Activated naive CD4-positive, alpha-beta T cell treated with anti-CD3 and anti-CD28 coated beads for 36 hours (primary cell): ENCODE measurements around the gene OSTF1. TPM values are rescaled to one million over a fixed set of nuclear protein-coding genes. Genes with fewer than 3 reads are reported as not detected.

ENCODE experiments used
- CTCF ChIA-PET: fragments of 350-600 bp; sonication (Branson Sonifier 250); formaldehyde crosslinking; loops from one replicate; lab custom pipeline; 2021; ENCODE audit warnings: antibody characterized with exemption; lab: Charles Lee
- DNase-seq: peaks from one replicate; pipeline ENCODE4 v3.0.0-alpha.2; 2020
- H3K27ac Mint-ChIP-seq: one replicate; pipeline ENCODE4 v1.8.0; 2021; ENCODE audit warnings: mild to moderate bottlenecking, mixed read lengths
- H3K27me3 Mint-ChIP-seq: one replicate; pipeline ENCODE4 v1.8.0; 2021; ENCODE audit warnings: low read depth, mixed read lengths
- H3K36me3 Mint-ChIP-seq: one replicate; pipeline ENCODE4 v1.8.0; 2021; ENCODE audit warnings: low read depth, mixed read lengths
- H3K4me1 Mint-ChIP-seq: one replicate; pipeline ENCODE4 v1.8.0; 2021; ENCODE audit warnings: low read depth, mixed read lengths
- H3K4me3 Mint-ChIP-seq: one replicate; pipeline ENCODE4 v1.8.0; 2021; ENCODE audit warnings: mild to moderate bottlenecking, moderate library complexity, mixed read lengths
- H3K9me3 Mint-ChIP-seq: one replicate; pipeline ENCODE4 v1.8.0; 2021; ENCODE audit warnings: mixed read lengths
- intact Hi-C: fragments of 100-400 bp; cut with micrococcal nuclease; formaldehyde crosslinking; loops from one replicate; pipeline ENCODE4 v1.15.1; 2023
- total RNA-seq, 2 experiments: library from RNA; stranded (reverse); gene quantifications; one replicate each; pipeline ENCODE4 v1.2.3, GENCODE V29; 2021

OSTF1 gene
- total RNA-seq, 2 experiments from 2014 or later: 102 to 104 TPM

GRCh38 chr9:75130621-75131230 lies 42.4 kb downstream of the OSTF1 start:
- no peak for DNase-seq
- intact Hi-C loops: no loop called here
- CTCF ChIA-PET: no interaction called here
- no peaks in the 10 kb centered on the region for H3K27me3 Mint-ChIP-seq
- no peak overlapping the region for H3K27ac Mint-ChIP-seq
- H3K36me3 Mint-ChIP-seq: peaks cover 41% of the 10 kb centered on the region
- H3K4me3 Mint-ChIP-seq: no peak overlapping the region
- H3K4me1 Mint-ChIP-seq: peaks cover 35% of the 10 kb centered on the region
- no peaks in the 10 kb centered on the region for H3K9me3 Mint-ChIP-seq

- H3K4me3 Mint-ChIP-seq: no peak overlapping the region
- H3K9me3 Mint-ChIP-seq: no peaks in the 10 kb centered on the region
- intact Hi-C loops: no loop called here
- no peaks in the 10 kb centered on the region for H3K27me3 Mint-ChIP-seq
- H3K36me3 Mint-ChIP-seq: peaks cover 50% of the 10 kb centered on the region
- H3K4me1 Mint-ChIP-seq: peaks cover 32% of the 10 kb centered on the region
- CTCF ChIA-PET: no interaction called here
- DNase-seq: no peak
- no peak overlapping the region for H3K27ac Mint-ChIP-seq
Observed at GRCh38 chr9:75131700-75132099, 43.4 kb downstream of the OSTF1 start.

GRCh38 chr9:75132244-75132643 lies 43.9 kb downstream of the OSTF1 start:
- H3K4me1 Mint-ChIP-seq: peaks cover 34% of the 10 kb centered on the region
- peaks cover 55% of the 10 kb centered on the region for H3K36me3 Mint-ChIP-seq
- DNase-seq: no peak
- H3K27me3 Mint-ChIP-seq: no peaks in the 10 kb centered on the region
- intact Hi-C loops: no loop called here
- H3K9me3 Mint-ChIP-seq: no peaks in the 10 kb centered on the region
- H3K4me3 Mint-ChIP-seq: no peak overlapping the region
- H3K27ac Mint-ChIP-seq: no peak overlapping the region
- CTCF ChIA-PET: interaction anchor here (0.6 to 1.2 kb wide), 2 partner anchors 10 to 164 kb away, joined by 3 to 4 read pairs; no protein-coding TSS in a partner anchor

GRCh38 chr9:75133396-75133795 lies 45.1 kb downstream of the OSTF1 start:
- DNase-seq: no peak
- Mint-ChIP-seq H3K36me3 (peaks cover 57% of the 10 kb centered on the region), H3K9me3 (no peaks in the 10 kb centered on the region), H3K4me3 (no peak overlapping the region), H3K27me3 (no peaks in the 10 kb centered on the region), H3K4me1 (peaks cover 40% of the 10 kb centered on the region), H3K27ac (peak overlapping the region; percentile 33)
- intact Hi-C loops: no loop called here
- CTCF ChIA-PET: interaction anchor here (1.2 kb wide), 1 partner anchor 9 kb away, joined by 4 read pairs; no protein-coding TSS in a partner anchor

- Mint-ChIP-seq H3K36me3 (peaks cover 54% of the 10 kb centered on the region), H3K4me3 (no peak overlapping the region), H3K27me3 (no peaks in the 10 kb centered on the region), H3K9me3 (no peaks in the 10 kb centered on the region), H3K27ac (no peak overlapping the region), H3K4me1 (peaks cover 39% of the 10 kb centered on the region)
- intact Hi-C loops: no loop called here
- DNase-seq: no peak
- CTCF ChIA-PET: interaction anchor here (0.8 kb wide), 1 partner anchor 50 kb away, joined by 4 read pairs; no protein-coding TSS in a partner anchor
Observed at GRCh38 chr9:75134495-75134894, 46.2 kb downstream of the OSTF1 start.

GRCh38 chr9:75138260-75139040 lies 50.1 kb downstream of the OSTF1 start:
- intact Hi-C loops: loop anchor here (1.0 kb wide), 1 partner anchor 9 kb away; no protein-coding TSS in a partner anchor
- no peak overlapping the region for H3K4me3 Mint-ChIP-seq

GRCh38 chr9:75139201-75139600 lies 50.9 kb downstream of the OSTF1 start:
- Mint-ChIP-seq H3K27ac (no peak overlapping the region), H3K4me3 (no peak overlapping the region), H3K4me1 (peaks cover 46% of the 10 kb centered on the region), H3K36me3 (peaks cover 61% of the 10 kb centered on the region), H3K9me3 (peaks cover 6% of the 10 kb centered on the region), H3K27me3 (no peaks in the 10 kb centered on the region)
- CTCF ChIA-PET: interaction anchor here (1.0 kb wide), 2 partner anchors 29 to 47 kb away, joined by 3 to 4 read pairs; no protein-coding TSS in a partner anchor
- no peak for DNase-seq
- intact Hi-C loops: no loop called here

More at GRCh38 chr9:75138260-75139040, 50.1 kb downstream of the OSTF1 start:
- peak overlapping the region; percentile 18 for H3K27ac Mint-ChIP-seq
- no peaks in the 10 kb centered on the region for H3K27me3 Mint-ChIP-seq
- H3K4me1 Mint-ChIP-seq: peaks cover 48% of the 10 kb centered on the region
- no peak for DNase-seq
- CTCF ChIA-PET: interaction anchor here (1.0 kb wide), 2 partner anchors 30 to 48 kb away, joined by 3 to 4 read pairs; no protein-coding TSS in a partner anchor
- H3K36me3 Mint-ChIP-seq: peaks cover 57% of the 10 kb centered on the region
- H3K9me3 Mint-ChIP-seq: peaks cover 2% of the 10 kb centered on the region

GRCh38 chr9:75140261-75140660 lies 51.9 kb downstream of the OSTF1 start:
- intact Hi-C loops: loop anchor here (10.0 kb wide), 1 partner anchor 1985 kb away; the partner anchor contains the start of gene ANXA1
- Mint-ChIP-seq H3K27me3 (no peaks in the 10 kb centered on the region), H3K4me3 (no peak overlapping the region), H3K27ac (no peak overlapping the region), H3K4me1 (peaks cover 46% of the 10 kb centered on the region), H3K36me3 (peaks cover 63% of the 10 kb centered on the region), H3K9me3 (peaks cover 15% of the 10 kb centered on the region)
- CTCF ChIA-PET: no interaction called here
- no peak for DNase-seq

GRCh38 chr9:75142202-75142601 lies 53.9 kb downstream of the OSTF1 start:
- intact Hi-C loops: loop anchor here (1.0 to 10.0 kb wide), 2 partner anchors 10 to 1987 kb away; partner anchors contain the start of gene ANXA1
- Mint-ChIP-seq H3K9me3 (peaks cover 15% of the 10 kb centered on the region), H3K27me3 (no peaks in the 10 kb centered on the region), H3K4me3 (peak overlapping the region; percentile 15), H3K4me1 (peaks cover 53% of the 10 kb centered on the region), H3K36me3 (peaks cover 59% of the 10 kb centered on the region), H3K27ac (peak overlapping the region; percentile 56)
- CTCF ChIA-PET: interaction anchor here (0.7 kb wide), 1 partner anchor 9 kb away, joined by 4 read pairs; no protein-coding TSS in a partner anchor
- DNase-seq: no peak

- CTCF ChIA-PET: interaction anchor here (3.0 kb wide), 1 partner anchor 39 kb away, joined by 7 read pairs; no protein-coding TSS in a partner anchor
- DNase-seq: no peak
- intact Hi-C loops: loop anchor here (5.0 to 10.0 kb wide), 2 partner anchors 194 to 1991 kb away; partner anchors contain the start of genes ANXA1 and C9orf40
- peaks cover 15% of the 10 kb centered on the region for H3K9me3 Mint-ChIP-seq
- no peaks in the 10 kb centered on the region for H3K27me3 Mint-ChIP-seq
- peaks cover 55% of the 10 kb centered on the region for H3K4me1 Mint-ChIP-seq
- H3K36me3 Mint-ChIP-seq: peaks cover 45% of the 10 kb centered on the region
- H3K4me3 Mint-ChIP-seq: no peak overlapping the region
- peak overlapping the region; percentile 60 for H3K27ac Mint-ChIP-seq
Observed at GRCh38 chr9:75146229-75146628, 57.9 kb downstream of the OSTF1 start.

GRCh38 chr9:75147638-75148037 lies 59.3 kb downstream of the OSTF1 start:
- H3K27ac Mint-ChIP-seq: peak overlapping the region; percentile 83
- DNase-seq: no peak
- H3K9me3 Mint-ChIP-seq: peaks cover 15% of the 10 kb centered on the region
- peaks cover 61% of the 10 kb centered on the region for H3K4me1 Mint-ChIP-seq
- no peaks in the 10 kb centered on the region for H3K27me3 Mint-ChIP-seq
- CTCF ChIA-PET: interaction anchor here (1.3 to 3.0 kb wide), 2 partner anchors 10 to 38 kb away, joined by 3 to 7 read pairs; no protein-coding TSS in a partner anchor
- peaks cover 36% of the 10 kb centered on the region for H3K36me3 Mint-ChIP-seq
- intact Hi-C loops: loop anchor here (1.0 to 10.0 kb wide), 5 partner anchors 9 to 1993 kb away; partner anchors contain the start of genes ANXA1 and C9orf40
- no peak overlapping the region for H3K4me3 Mint-ChIP-seq

GRCh38 chr9:75148561-75148960 lies 60.2 kb downstream of the OSTF1 start:
- Mint-ChIP-seq H3K4me3 (no peak overlapping the region), H3K27ac (peak overlapping the region; percentile 83), H3K9me3 (peaks cover 12% of the 10 kb centered on the region), H3K27me3 (no peaks in the 10 kb centered on the region), H3K36me3 (peaks cover 29% of the 10 kb centered on the region), H3K4me1 (peaks cover 64% of the 10 kb centered on the region)
- CTCF ChIA-PET: interaction anchor here (0.6 to 3.0 kb wide), 3 partner anchors 11 to 55 kb away, joined by 3 to 7 read pairs (median 3); no protein-coding TSS in a partner anchor
- intact Hi-C loops: loop anchor here (1.0 to 10.0 kb wide), 4 partner anchors 20 to 1994 kb away; partner anchors contain the start of genes ANXA1 and C9orf40
- DNase-seq: peak; percentile 32
